GM12872 (cell line): ENCODE measurements around the gene ATP5F1E.

ENCODE experiments used
- TF ChIP-seq, protein P1 (sequence below): IDR thresholded peaks from 3 replicates; pipeline ENCODE4 v1.5.1; 2011; ENCODE audit warnings: low read depth, mild to moderate bottlenecking, low read length, moderate library complexity; ENCODE audit not compliant: insufficient read depth

ATP5F1E gene

GRCh38 chr20:59026904-59027740 lies 5.0 kb downstream of the ATP5F1E start:
- TF ChIP-seq, protein P1, sequence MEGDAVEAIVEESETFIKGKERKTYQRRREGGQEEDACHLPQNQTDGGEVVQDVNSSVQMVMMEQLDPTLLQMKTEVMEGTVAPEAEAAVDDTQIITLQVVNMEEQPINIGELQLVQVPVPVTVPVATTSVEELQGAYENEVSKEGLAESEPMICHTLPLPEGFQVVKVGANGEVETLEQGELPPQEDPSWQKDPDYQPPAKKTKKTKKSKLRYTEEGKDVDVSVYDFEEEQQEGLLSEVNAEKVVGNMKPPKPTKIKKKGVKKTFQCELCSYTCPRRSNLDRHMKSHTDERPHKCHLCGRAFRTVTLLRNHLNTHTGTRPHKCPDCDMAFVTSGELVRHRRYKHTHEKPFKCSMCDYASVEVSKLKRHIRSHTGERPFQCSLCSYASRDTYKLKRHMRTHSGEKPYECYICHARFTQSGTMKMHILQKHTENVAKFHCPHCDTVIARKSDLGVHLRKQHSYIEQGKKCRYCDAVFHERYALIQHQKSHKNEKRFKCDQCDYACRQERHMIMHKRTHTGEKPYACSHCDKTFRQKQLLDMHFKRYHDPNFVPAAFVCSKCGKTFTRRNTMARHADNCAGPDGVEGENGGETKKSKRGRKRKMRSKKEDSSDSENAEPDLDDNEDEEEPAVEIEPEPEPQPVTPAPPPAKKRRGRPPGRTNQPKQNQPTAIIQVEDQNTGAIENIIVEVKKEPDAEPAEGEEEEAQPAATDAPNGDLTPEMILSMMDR: no peak

DNA sequence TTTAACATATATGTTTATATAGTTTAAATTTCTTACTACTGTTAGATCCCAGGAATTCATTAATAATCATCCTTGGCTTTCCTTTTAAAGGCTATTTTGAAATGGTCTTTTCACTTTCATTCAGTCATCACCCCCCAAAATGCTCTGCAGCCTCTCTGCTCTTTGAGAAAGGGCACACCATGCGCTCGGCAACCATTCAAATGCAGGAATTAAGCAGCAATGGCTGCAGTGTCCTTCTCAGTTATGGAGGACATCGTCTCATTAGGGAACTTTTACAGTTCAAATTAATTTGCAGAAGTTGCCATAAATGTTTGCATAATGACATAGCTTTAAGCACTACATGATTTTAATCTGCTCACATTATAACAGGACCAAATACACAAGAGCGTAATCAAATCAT lies 6.6 kb downstream of the ATP5F1E start:
- TF ChIP-seq, protein P1: no peak

DNA sequence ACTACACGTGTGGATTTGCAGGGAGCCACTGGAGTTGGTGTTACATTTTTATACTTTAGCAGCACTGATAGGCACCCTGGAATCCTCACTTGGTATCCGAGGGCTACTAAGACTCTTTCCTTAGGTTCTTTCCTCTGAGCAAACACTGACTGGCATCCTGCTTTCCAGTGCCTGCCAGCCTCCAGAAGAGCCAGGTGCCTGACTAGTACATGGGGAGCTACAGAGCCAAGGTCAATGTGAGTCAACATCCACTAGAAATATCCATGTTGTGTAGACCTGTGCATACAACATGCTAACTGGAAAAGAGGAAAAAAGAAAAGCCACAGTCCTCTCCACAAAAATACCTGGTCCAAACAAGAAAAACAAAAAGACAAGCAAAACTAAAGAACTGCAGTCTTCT lies 7.0 kb downstream of the ATP5F1E start:
- TF ChIP-seq, protein P1: no peak

DNA sequence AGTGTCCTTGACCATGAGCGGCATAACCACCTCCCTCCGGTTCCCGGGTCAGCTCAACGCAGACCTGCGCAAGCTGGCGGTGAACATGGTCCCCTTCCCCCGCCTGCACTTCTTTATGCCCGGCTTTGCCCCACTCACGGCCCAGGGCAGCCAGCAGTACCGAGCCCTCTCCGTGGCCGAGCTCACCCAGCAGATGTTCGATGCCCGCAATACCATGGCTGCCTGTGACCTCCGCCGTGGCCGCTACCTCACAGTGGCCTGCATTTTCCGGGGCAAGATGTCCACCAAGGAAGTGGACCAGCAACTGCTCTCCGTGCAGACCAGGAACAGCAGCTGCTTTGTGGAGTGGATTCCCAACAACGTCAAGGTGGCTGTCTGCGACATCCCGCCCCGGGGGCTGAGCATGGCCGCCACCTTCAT lies 8.0 kb downstream of the ATP5F1E start:
- TF ChIP-seq, protein P1: no peak

- TF ChIP-seq, protein P1: no peak
Observed at GRCh38 chr20:59023616-59024015, 8.5 kb downstream of the ATP5F1E start.

DNA sequence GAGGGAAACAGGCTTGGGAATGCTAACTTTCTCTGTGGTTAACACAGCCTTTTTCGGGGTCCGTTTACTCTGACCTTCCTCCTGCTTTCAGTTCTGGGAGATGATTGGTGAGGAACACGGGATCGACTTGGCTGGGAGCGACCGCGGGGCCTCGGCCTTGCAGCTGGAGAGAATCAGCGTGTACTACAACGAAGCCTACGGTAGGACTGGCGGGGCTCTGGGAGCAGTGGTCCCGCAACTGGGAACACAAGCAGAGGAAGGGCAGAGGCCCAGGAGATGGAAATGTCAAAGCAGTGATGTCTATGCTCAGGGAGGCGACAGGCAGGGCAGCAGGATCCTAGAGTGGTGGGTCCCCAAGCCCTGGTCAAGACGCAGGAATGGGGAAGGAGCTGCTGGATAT lies 9.4 kb downstream of the ATP5F1E start:
- TF ChIP-seq, protein P1: no peak

DNA sequence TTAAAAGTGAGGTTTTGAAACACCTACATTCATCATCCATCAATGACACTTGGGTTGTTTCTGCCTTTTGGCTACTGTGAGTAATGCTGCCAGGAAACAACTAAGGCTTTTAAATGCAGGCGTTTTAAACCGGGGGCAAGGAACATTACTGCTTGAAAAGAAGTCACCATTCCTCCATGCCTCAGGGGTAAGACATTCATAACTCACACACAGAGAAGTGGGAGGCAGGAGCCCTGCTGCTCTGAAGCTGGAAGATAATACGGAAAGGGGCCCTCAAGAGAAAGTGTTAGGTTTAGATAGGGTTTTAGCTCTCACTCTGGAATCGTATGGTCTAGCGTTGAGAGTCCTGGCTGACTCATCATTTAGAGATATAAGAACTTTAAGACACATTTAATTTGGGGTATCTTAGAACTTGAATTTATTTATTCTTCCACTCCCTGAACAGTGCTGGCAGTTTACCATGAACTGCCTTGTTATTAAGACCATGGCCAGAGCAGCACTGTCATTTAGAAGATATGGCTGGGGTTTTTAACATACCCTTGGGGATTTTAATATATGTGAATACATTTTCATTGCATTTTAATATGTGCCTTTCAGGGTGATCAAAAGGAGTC lies 11.1 kb downstream of the ATP5F1E start:
- TF ChIP-seq, protein P1: no peak
